GM23338 (cell line): ENCODE measurements around the gene PTH1R. TPM values are rescaled to one million over a fixed set of nuclear protein-coding genes. Genes with fewer than 3 reads are reported as not detected.

Experiments
- ATAC-seq: fragments of 200-7000 bp; cut with Tn5 transposase; 3 replicates; pipeline ENCODE4 v1.9.1; 2020
- DNase-seq: peaks from one replicate; pipeline ENCODE4 v3.0.0-alpha.2; 2015; ENCODE audit warnings: low spot score
- H2AFZ ChIP-seq: fragments of 200-600 bp; sonication (generic); 2 replicates; pipeline ENCODE4 v1.8.0; 2016; ENCODE audit warnings: antibody characterized with exemption, mild to moderate bottlenecking, moderate library complexity
- H3F3A ChIP-seq: fragments of 200-600 bp; sonication (generic); replicated peaks from 2 replicates; pipeline ENCODE4 v1.8.0; 2017; ENCODE audit warnings: antibody characterized with exemption, mixed run types, low read depth
- H3K27ac ChIP-seq: fragments of 200-600 bp; sonication (generic); 2 replicates; pipeline ENCODE4 v1.6.1; 2016; ENCODE audit warnings: low read depth
- H3K27me3 ChIP-seq: fragments of 200-600 bp; sonication (generic); 2 replicates; pipeline ENCODE4 v1.8.0; 2016; ENCODE audit warnings: mild to moderate bottlenecking, mixed run types, moderate library complexity; ENCODE audit not compliant: insufficient read depth
- H3K36me3 ChIP-seq: fragments of 200-600 bp; sonication (generic); 2 replicates; pipeline ENCODE4 v1.8.0; 2016; ENCODE audit warnings: mild to moderate bottlenecking; ENCODE audit not compliant: insufficient read depth
- H3K4me1 ChIP-seq: fragments of 200-600 bp; sonication (generic); 2 replicates; pipeline ENCODE4 v1.8.0; 2016; ENCODE audit warnings: mild to moderate bottlenecking, moderate library complexity; ENCODE audit not compliant: insufficient read depth
- H3K4me2 ChIP-seq: fragments of 200-600 bp; sonication (generic); 2 replicates; pipeline ENCODE4 v1.7.1; 2017; ENCODE audit warnings: mixed run types
- H3K4me3 ChIP-seq: fragments of 200-600 bp; sonication (generic); 2 replicates; pipeline ENCODE4 v1.6.1; 2016; ENCODE audit warnings: mixed run types
- H3K79me2 ChIP-seq: fragments of 200-600 bp; sonication (generic); replicated peaks from 2 replicates; pipeline ENCODE4 v1.8.0; 2017; ENCODE audit warnings: mild to moderate bottlenecking; ENCODE audit not compliant: insufficient read depth
- H3K9me2 ChIP-seq: fragments of 200-600 bp; sonication (generic); 2 replicates; pipeline ENCODE4 v1.8.0; 2017; ENCODE audit not compliant: insufficient read depth
- H4K20me1 ChIP-seq: fragments of 200-600 bp; sonication (generic); replicated peaks from 2 replicates; pipeline ENCODE4 v1.8.0; 2017; ENCODE audit warnings: mild to moderate bottlenecking; ENCODE audit not compliant: insufficient read depth
- H3K27ac Mint-ChIP-seq: 2 replicates; pipeline ENCODE4 v1.8.0; 2020; ENCODE audit warnings: inconsistent platforms, mild to moderate bottlenecking, moderate library complexity, mixed read lengths
- H3K27me3 Mint-ChIP-seq: 3 replicates; pipeline ENCODE4 v1.8.0; 2022; ENCODE audit warnings: low read depth, mild to moderate bottlenecking, moderate library complexity, mixed read lengths, inconsistent platforms; ENCODE audit not compliant: insufficient read depth, poor library complexity
- H3K36me3 Mint-ChIP-seq: 3 replicates; pipeline ENCODE4 v1.8.0; 2021; ENCODE audit warnings: low read depth, mild to moderate bottlenecking, inconsistent platforms, moderate library complexity, mixed read lengths
- H3K4me1 Mint-ChIP-seq: 3 replicates; pipeline ENCODE4 v1.8.0; 2020; ENCODE audit warnings: mild to moderate bottlenecking, inconsistent platforms, mixed read lengths
- H3K4me3 Mint-ChIP-seq: 3 replicates; pipeline ENCODE4 v1.8.0; 2021; ENCODE audit warnings: moderate library complexity, mild to moderate bottlenecking, inconsistent platforms, mixed read lengths
- H3K9me3 Mint-ChIP-seq: 3 replicates; pipeline ENCODE4 v1.8.0; 2020; ENCODE audit warnings: moderate library complexity, mild to moderate bottlenecking, inconsistent platforms, mixed read lengths
- CREB1 ChIP-seq: fragments of 250-450 bp; sonication (Bioruptor Pico); IDR thresholded peaks from 2 replicates; pipeline ENCODE4 v1.5.0; 2020; ENCODE audit warnings: low read depth, mild to moderate bottlenecking, moderate library complexity
- ETS1 ChIP-seq: IDR thresholded peaks from 2 replicates; pipeline ENCODE4 v1.6.1; 2016; ENCODE audit warnings: antibody characterized with exemption
- EZH2 ChIP-seq: fragments of 200-600 bp; sonication (generic); IDR thresholded peaks from one replicate; pipeline ENCODE4 v1.8.0; 2017; ENCODE audit warnings: antibody characterized with exemption, mild to moderate bottlenecking, low read depth; ENCODE audit not compliant: unreplicated experiment
- EZH2phosphoT487 ChIP-seq: fragments of 200-600 bp; sonication (generic); IDR thresholded peaks from one replicate; pipeline ENCODE4 v1.8.1; 2018; ENCODE audit warnings: antibody characterized with exemption; ENCODE audit not compliant: unreplicated experiment
- JUNB ChIP-seq: IDR thresholded peaks from one replicate; pipeline ENCODE4 v1.6.1; 2016; ENCODE audit warnings: antibody characterized with exemption; ENCODE audit not compliant: unreplicated experiment
- NANOG ChIP-seq: IDR thresholded peaks from 2 replicates; pipeline ENCODE4 v1.6.1; 2016; ENCODE audit warnings: antibody characterized with exemption, borderline replicate concordance
- POLR2AphosphoS5 ChIP-seq: IDR thresholded peaks from 2 replicates; pipeline ENCODE4 v1.6.1; 2016; ENCODE audit warnings: antibody characterized with exemption, low read depth
- STAT1 ChIP-seq: IDR thresholded peaks from one replicate; pipeline ENCODE4 v1.6.1; 2016; ENCODE audit warnings: antibody characterized with exemption; ENCODE audit not compliant: unreplicated experiment
- ZNF331 ChIP-seq: fragments of 250-450 bp; sonication (Bioruptor Pico); IDR thresholded peaks from 2 replicates; pipeline ENCODE4 v1.5.0; 2020; ENCODE audit warnings: low read depth, mild to moderate bottlenecking, moderate library complexity
- ZNF462 ChIP-seq: fragments of 250-450 bp; sonication (Bioruptor Pico); IDR thresholded peaks from 2 replicates; pipeline ENCODE4 v1.5.0; 2020; ENCODE audit warnings: mild to moderate bottlenecking, moderate library complexity
- polyA plus RNA-seq: library from polyadenylated mRNA; unstranded; fragments of >200 nt; fragmentation: Nextera tagmentation; extraction: Ambion mirVana; gene quantifications from 2 replicates; pipeline ENCODE4 v1.2.1, GENCODE V29; 2016
- total RNA-seq: library from RNA; depleted of rRNA; stranded (reverse); fragments of >200 nt; shearing (Covaris generic); gene quantifications from 2 replicates; pipeline ENCODE4 v1.2.3, GENCODE V29; 2014
- TF ChIP-seq, protein P1 (sequence below): IDR thresholded peaks from one replicate; pipeline ENCODE4 v1.6.1; 2018; ENCODE audit warnings: antibody characterized with exemption; ENCODE audit not compliant: unreplicated experiment
- TF ChIP-seq, protein P2 (sequence below), 2 experiments: fragments of 200-600 bp in 1 of 2; sonication (generic) in 1 of 2; conservative IDR thresholded peaks; 2 replicates each; pipeline versions ENCODE4 v1.5.1 to v1.6.1; 2016 to 2017; ENCODE audit warnings: antibody characterized with exemption in 2 of 2, low read depth in 2 of 2, mild to moderate bottlenecking in 2 of 2, moderate library complexity in 1 of 2

Gene PTH1R
- total and polyA plus RNA-seq, 2 experiments from 2014 or later: 1.3 to 1.9 TPM

DNA sequence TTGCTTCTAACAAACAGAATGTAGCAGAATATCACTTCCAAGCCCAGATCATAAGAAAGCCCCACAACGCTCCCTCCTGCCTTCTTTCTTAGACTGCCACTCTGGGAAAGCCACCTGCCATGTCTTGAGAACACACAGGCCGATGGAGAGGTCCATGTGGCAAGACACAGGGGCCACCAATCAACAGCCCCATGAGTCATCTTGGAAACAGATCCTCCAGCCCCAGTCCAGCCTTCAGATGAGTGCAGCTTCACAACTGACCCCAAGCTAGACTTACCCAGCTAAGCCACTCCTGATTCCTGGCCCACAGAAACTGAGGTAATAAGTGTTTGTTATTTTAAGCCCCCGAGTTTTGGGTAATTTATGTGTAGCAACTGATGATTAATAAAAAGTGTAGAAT lies 39.7 kb downstream of the PTH1R start (continued):
- TF ChIP-seq ETS1: no peak
- TF ChIP-seq, protein P1, sequence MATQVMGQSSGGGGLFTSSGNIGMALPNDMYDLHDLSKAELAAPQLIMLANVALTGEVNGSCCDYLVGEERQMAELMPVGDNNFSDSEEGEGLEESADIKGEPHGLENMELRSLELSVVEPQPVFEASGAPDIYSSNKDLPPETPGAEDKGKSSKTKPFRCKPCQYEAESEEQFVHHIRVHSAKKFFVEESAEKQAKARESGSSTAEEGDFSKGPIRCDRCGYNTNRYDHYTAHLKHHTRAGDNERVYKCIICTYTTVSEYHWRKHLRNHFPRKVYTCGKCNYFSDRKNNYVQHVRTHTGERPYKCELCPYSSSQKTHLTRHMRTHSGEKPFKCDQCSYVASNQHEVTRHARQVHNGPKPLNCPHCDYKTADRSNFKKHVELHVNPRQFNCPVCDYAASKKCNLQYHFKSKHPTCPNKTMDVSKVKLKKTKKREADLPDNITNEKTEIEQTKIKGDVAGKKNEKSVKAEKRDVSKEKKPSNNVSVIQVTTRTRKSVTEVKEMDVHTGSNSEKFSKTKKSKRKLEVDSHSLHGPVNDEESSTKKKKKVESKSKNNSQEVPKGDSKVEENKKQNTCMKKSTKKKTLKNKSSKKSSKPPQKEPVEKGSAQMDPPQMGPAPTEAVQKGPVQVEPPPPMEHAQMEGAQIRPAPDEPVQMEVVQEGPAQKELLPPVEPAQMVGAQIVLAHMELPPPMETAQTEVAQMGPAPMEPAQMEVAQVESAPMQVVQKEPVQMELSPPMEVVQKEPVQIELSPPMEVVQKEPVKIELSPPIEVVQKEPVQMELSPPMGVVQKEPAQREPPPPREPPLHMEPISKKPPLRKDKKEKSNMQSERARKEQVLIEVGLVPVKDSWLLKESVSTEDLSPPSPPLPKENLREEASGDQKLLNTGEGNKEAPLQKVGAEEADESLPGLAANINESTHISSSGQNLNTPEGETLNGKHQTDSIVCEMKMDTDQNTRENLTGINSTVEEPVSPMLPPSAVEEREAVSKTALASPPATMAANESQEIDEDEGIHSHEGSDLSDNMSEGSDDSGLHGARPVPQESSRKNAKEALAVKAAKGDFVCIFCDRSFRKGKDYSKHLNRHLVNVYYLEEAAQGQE: no peak
- TF ChIP-seq ZNF331 (CRISPR knock-in tag): no peak
- TF ChIP-seq STAT1: no peak
- TF ChIP-seq EZH2: no peak
- TF ChIP-seq POLR2AphosphoS5: no peak
- TF ChIP-seq NANOG: no peak
- TF ChIP-seq JUNB: no peak

DNA sequence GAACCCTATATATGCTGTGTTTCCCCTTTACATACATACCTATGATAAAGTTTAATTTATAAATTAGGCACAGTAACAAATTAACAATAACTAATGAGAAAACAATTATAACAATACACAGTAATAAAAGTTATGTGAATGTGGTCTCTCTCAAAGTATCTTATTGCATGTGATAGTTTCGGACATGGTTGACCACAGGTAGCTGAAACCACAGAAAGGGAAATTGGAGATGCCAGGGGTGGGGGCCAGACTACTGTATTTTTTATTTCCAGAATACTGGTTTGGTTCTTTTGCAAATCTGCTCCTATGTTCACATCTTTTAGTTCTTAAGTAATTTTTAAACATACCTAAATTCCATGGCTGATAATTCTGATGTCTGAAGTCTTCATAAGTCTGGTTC lies 40.7 kb downstream of the PTH1R start:
- Mint-ChIP-seq H3K4me3 (no peak overlapping the region), H3K27ac (no peak overlapping the region), H3K36me3 (peaks cover 63% of the 10 kb centered on the region), H3K9me3 (peaks cover 15% of the 10 kb centered on the region; the same call in 2 of the 3 replicates), H3K27me3 (peaks cover 5% of the 10 kb centered on the region), H3K4me1 (no peaks in the 10 kb centered on the region)
- ATAC-seq (no peak), DNase-seq (no peak)
- H3K4me1 ChIP-seq: no peaks in the 10 kb centered on the region
- H3K79me2 ChIP-seq: no peaks in the 10 kb centered on the region
- no peak overlapping the region for H2AFZ ChIP-seq
- H3K27me3 ChIP-seq: no peaks in the 10 kb centered on the region
- peaks cover 36% of the 10 kb centered on the region for H3K36me3 ChIP-seq
- no peak overlapping the region for H3K27ac ChIP-seq
- H3K4me2 ChIP-seq: no peak overlapping the region
- no peaks in the 10 kb centered on the region; the same call in 1 of the 2 replicates for H3K9me2 ChIP-seq
- H4K20me1 ChIP-seq: peaks cover 8% of the 10 kb centered on the region; the same call in 1 of the 2 replicates
- H3F3A ChIP-seq: 0 out of 2 replicates have a peak, but pooled peaks cover 6% of the 10 kb centered on the region
- H3K4me3 ChIP-seq: no peak overlapping the region
- TF ChIP-seq CREB1 (CRISPR knock-in tag): no peak
- no peak for TF ChIP-seq STAT1
- TF ChIP-seq ETS1: no peak
- TF ChIP-seq NANOG: no peak
- no peak for TF ChIP-seq EZH2phosphoT487
- no peak for TF ChIP-seq ZNF462 (CRISPR knock-in tag)
- no peak for TF ChIP-seq ZNF331 (CRISPR knock-in tag)
- TF ChIP-seq, protein P2, sequence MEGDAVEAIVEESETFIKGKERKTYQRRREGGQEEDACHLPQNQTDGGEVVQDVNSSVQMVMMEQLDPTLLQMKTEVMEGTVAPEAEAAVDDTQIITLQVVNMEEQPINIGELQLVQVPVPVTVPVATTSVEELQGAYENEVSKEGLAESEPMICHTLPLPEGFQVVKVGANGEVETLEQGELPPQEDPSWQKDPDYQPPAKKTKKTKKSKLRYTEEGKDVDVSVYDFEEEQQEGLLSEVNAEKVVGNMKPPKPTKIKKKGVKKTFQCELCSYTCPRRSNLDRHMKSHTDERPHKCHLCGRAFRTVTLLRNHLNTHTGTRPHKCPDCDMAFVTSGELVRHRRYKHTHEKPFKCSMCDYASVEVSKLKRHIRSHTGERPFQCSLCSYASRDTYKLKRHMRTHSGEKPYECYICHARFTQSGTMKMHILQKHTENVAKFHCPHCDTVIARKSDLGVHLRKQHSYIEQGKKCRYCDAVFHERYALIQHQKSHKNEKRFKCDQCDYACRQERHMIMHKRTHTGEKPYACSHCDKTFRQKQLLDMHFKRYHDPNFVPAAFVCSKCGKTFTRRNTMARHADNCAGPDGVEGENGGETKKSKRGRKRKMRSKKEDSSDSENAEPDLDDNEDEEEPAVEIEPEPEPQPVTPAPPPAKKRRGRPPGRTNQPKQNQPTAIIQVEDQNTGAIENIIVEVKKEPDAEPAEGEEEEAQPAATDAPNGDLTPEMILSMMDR (conservative IDR thresholded peaks at IDR 0.05; ENCODE audit: low read depth in 2 of 2): no peak
